Gastroesophageal sphincter (tissue), 3 donors: ENCODE measurements around the gene MYO9A.

ENCODE experiments used
- CTCF ChIP-seq, 4 experiments: fragments of 200-600 bp in 2 of 4; fragments of 450-650 bp in 2 of 4; sonication (generic) in 1 of 4; IDR thresholded peaks; one replicate each; pipeline ENCODE4 v1.5.1; 2017 to 2019; ENCODE audit warnings: antibody characterized with exemption in 4 of 4, mild to moderate bottlenecking in 2 of 4, moderate library complexity in 2 of 4
- POLR2A ChIP-seq, 2 donors: fragments of 450-650 bp; IDR thresholded peaks; one replicate each; pipeline ENCODE4 v1.6.1; 2017; ENCODE audit warnings: antibody characterized with exemption in 2 of 2, mild to moderate bottlenecking in 2 of 2, moderate library complexity in 1 of 2

DNA sequence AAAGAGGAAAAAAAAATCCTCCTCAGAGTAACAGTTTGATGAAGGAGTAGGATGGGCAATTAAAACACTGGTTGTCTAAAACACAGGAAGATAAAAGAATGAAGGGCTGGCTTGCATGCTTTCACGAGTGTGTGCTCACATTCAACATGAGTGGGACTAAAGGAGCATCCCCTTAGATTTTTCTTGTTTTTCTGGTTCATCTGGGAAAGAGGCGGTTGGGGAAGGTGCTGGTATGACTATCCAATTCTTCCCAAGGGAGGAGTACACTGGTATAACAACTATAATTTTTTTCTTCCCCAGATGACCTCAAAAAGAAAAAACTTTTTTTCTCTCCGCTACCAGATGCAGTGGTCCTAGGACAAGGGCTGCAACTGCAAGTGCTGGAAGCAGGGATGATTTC lies 143.7 kb downstream of the MYO9A start:
- no peak for TF ChIP-seq CTCF (IDR thresholded peaks at IDR 0.05)
- TF ChIP-seq POLR2A (IDR thresholded peaks at IDR 0.05): no peak
